Ishikawa (cell line): ENCODE data around the gene CHPT1.

Experiments
- CREB1 ChIP-seq: IDR thresholded peaks from 2 replicates; pipeline ENCODE4 v1.6.1; 2012; ENCODE audit warnings: low read depth
- NFIC ChIP-seq: IDR thresholded peaks from 2 replicates; pipeline ENCODE4 v1.6.1; 2012
- TAF1 ChIP-seq: IDR thresholded peaks from 2 replicates; pipeline ENCODE4 v1.6.1; 2012; ENCODE audit warnings: low read depth, mild to moderate bottlenecking
- ZBTB7A ChIP-seq: IDR thresholded peaks from 2 replicates; pipeline ENCODE4 v1.6.1; 2012; ENCODE audit warnings: low read depth
- TF ChIP-seq, protein P1 (sequence below): IDR thresholded peaks from 2 replicates; pipeline ENCODE4 v1.6.1; 2012; ENCODE audit warnings: low read depth, mild to moderate bottlenecking

DNA sequence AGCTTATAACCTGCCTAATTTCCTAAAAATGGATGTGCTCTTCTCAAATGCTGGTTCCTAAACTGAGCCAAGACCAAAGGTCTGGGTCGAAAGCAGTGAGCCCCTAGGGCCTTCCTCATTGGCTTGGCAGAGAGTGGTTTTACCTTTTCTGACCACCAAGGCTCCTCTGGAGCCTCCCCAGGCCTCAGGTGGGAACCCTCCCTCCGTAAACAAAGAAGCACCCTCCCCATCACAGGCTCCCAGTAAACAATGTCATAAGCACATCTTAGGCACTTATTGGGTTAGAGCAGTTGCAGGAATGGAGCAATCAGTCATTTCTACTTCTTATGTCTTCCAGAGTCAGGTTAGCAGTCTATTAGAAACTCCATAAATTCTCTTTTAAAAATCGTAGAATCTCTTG is 6.0 kb downstream of the CHPT1 start:
- TF ChIP-seq, protein P1, sequence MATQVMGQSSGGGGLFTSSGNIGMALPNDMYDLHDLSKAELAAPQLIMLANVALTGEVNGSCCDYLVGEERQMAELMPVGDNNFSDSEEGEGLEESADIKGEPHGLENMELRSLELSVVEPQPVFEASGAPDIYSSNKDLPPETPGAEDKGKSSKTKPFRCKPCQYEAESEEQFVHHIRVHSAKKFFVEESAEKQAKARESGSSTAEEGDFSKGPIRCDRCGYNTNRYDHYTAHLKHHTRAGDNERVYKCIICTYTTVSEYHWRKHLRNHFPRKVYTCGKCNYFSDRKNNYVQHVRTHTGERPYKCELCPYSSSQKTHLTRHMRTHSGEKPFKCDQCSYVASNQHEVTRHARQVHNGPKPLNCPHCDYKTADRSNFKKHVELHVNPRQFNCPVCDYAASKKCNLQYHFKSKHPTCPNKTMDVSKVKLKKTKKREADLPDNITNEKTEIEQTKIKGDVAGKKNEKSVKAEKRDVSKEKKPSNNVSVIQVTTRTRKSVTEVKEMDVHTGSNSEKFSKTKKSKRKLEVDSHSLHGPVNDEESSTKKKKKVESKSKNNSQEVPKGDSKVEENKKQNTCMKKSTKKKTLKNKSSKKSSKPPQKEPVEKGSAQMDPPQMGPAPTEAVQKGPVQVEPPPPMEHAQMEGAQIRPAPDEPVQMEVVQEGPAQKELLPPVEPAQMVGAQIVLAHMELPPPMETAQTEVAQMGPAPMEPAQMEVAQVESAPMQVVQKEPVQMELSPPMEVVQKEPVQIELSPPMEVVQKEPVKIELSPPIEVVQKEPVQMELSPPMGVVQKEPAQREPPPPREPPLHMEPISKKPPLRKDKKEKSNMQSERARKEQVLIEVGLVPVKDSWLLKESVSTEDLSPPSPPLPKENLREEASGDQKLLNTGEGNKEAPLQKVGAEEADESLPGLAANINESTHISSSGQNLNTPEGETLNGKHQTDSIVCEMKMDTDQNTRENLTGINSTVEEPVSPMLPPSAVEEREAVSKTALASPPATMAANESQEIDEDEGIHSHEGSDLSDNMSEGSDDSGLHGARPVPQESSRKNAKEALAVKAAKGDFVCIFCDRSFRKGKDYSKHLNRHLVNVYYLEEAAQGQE: no peak
- TF ChIP-seq TAF1 (no peak), ZBTB7A (no peak), CREB1 (no peak), NFIC (no peak)
